H9 (cell line): ENCODE data around the gene ZC3H10. TPM values are rescaled to one million over a fixed set of nuclear protein-coding genes. Genes with fewer than 3 reads are reported as not detected.

Experiments used
- DNase-seq: peaks from one replicate; pipeline ENCODE4 v3.0.0-alpha.2; 2017
- H2AFZ ChIP-seq: one replicate; pipeline ENCODE4 v1.6.1; 2013; ENCODE audit warnings: mild to moderate bottlenecking, low read length, control low read depth, moderate library complexity
- H2AK5ac ChIP-seq: 2 replicates; pipeline ENCODE4 v1.6.1; 2013; ENCODE audit warnings: low read length, control low read depth, mixed read lengths; ENCODE audit not compliant: insufficient read length
- H2BK120ac ChIP-seq: one replicate; pipeline ENCODE4 v1.6.1; 2013; ENCODE audit warnings: low read depth, mild to moderate bottlenecking, low read length, control low read depth, inconsistent platforms; ENCODE audit not compliant: poor library complexity, severe bottlenecking
- H2BK12ac ChIP-seq: 2 replicates; pipeline ENCODE4 v1.6.1; 2013; ENCODE audit warnings: low read length, control low read depth, mixed read lengths, low read depth; ENCODE audit not compliant: insufficient read length
- H2BK15ac ChIP-seq: 2 replicates; pipeline ENCODE4 v1.6.1; 2013; ENCODE audit warnings: low read depth, low read length, control low read depth
- H2BK20ac ChIP-seq: one replicate; pipeline ENCODE4 v1.6.1; 2013; ENCODE audit warnings: low read depth, mild to moderate bottlenecking, low read length, control low read depth, inconsistent platforms; ENCODE audit not compliant: poor library complexity, severe bottlenecking
- H2BK5ac ChIP-seq: 2 replicates; pipeline ENCODE4 v1.6.1; 2013; ENCODE audit warnings: low read length, control low read depth, mixed read lengths; ENCODE audit not compliant: insufficient read length
- H3K14ac ChIP-seq: 2 replicates; pipeline ENCODE4 v1.6.1; 2013; ENCODE audit warnings: low read length, control low read depth; ENCODE audit not compliant: insufficient read depth
- H3K18ac ChIP-seq: 2 replicates; pipeline ENCODE4 v1.6.1; 2013; ENCODE audit warnings: low read depth, mild to moderate bottlenecking, mixed read lengths, low read length, control low read depth; ENCODE audit not compliant: insufficient read length
- H3K23ac ChIP-seq: 2 replicates; pipeline ENCODE4 v1.6.1; 2013; ENCODE audit warnings: low read length, control low read depth, mixed read lengths, low read depth; ENCODE audit not compliant: insufficient read length
- H3K23me2 ChIP-seq: 2 replicates; pipeline ENCODE4 v1.6.1; 2013; ENCODE audit warnings: low read depth, mild to moderate bottlenecking, mixed read lengths, low read length, control low read depth; ENCODE audit not compliant: insufficient read length, poor library complexity, severe bottlenecking
- H3K27ac ChIP-seq: 2 replicates; pipeline ENCODE4 v1.5.1; 2013; ENCODE audit warnings: low read length, control low read depth, mixed read lengths, low read depth; ENCODE audit not compliant: insufficient read length
- H3K27me3 ChIP-seq: 2 replicates; pipeline ENCODE4 v1.6.1; 2013; ENCODE audit warnings: low read length, control low read depth, inconsistent platforms; ENCODE audit not compliant: insufficient read depth
- H3K4ac ChIP-seq: 2 replicates; pipeline ENCODE4 v1.6.1; 2013; ENCODE audit warnings: low read depth, mild to moderate bottlenecking, control low read depth, inconsistent platforms, low read length, moderate library complexity
- H3K4me1 ChIP-seq: 2 replicates; pipeline ENCODE4 v1.6.1; 2013; ENCODE audit warnings: low read length, control low read depth, inconsistent platforms; ENCODE audit not compliant: insufficient read depth
- H3K4me2 ChIP-seq: 2 replicates; pipeline ENCODE4 v1.6.1; 2013; ENCODE audit warnings: low read length, control low read depth, mixed read lengths; ENCODE audit not compliant: insufficient read length, insufficient read depth
- H3K56ac ChIP-seq: 2 replicates; pipeline ENCODE4 v1.6.1; 2013; ENCODE audit warnings: low read depth, mild to moderate bottlenecking, mixed read lengths, low read length, control low read depth; ENCODE audit not compliant: insufficient read length
- H3K79me1 ChIP-seq: 2 replicates; pipeline ENCODE4 v1.6.1; 2013; ENCODE audit warnings: low read depth, mild to moderate bottlenecking, moderate library complexity, low read length, control low read depth, inconsistent platforms; ENCODE audit not compliant: insufficient read depth, poor library complexity, severe bottlenecking
- H3K79me2 ChIP-seq: 2 replicates; pipeline ENCODE4 v1.6.1; 2013; ENCODE audit warnings: low read length, control low read depth, inconsistent platforms; ENCODE audit not compliant: insufficient read depth
- H3K9ac ChIP-seq: 2 replicates; pipeline ENCODE4 v1.6.1; 2013; ENCODE audit warnings: low read length, control low read depth, mixed read lengths; ENCODE audit not compliant: insufficient read length; ENCODE audit errors: extremely low read depth
- H3K9me3 ChIP-seq: one replicate; pipeline ENCODE4 v1.6.1; 2013; ENCODE audit warnings: low read depth, low read length, inconsistent platforms; ENCODE audit not compliant: control insufficient read depth
- H3T11ph ChIP-seq: one replicate; pipeline ENCODE4 v1.6.1; 2013; ENCODE audit warnings: mild to moderate bottlenecking, low read length, control low read depth, inconsistent platforms
- H4K20me1 ChIP-seq: one replicate; pipeline ENCODE4 v1.6.1; 2013; ENCODE audit not compliant: control insufficient read depth, insufficient read length, insufficient read depth
- H4K5ac ChIP-seq: 2 replicates; pipeline ENCODE4 v1.6.1; 2013; ENCODE audit warnings: low read depth, mild to moderate bottlenecking, mixed read lengths, low read length, control low read depth; ENCODE audit not compliant: insufficient read length
- H4K8ac ChIP-seq: replicated peaks from 2 replicates; pipeline ENCODE4 v1.6.1; 2013; ENCODE audit warnings: low read length, control low read depth, mixed read lengths, low read depth; ENCODE audit not compliant: insufficient read length
- H4K91ac ChIP-seq: 2 replicates; pipeline ENCODE4 v1.6.1; 2013; ENCODE audit warnings: low read depth, mild to moderate bottlenecking, moderate library complexity, mixed read lengths, low read length, control low read depth; ENCODE audit not compliant: insufficient read length
- H3K27ac Mint-ChIP-seq, 3 experiments: 2 replicates in 2 of 3; 3 replicates in 1 of 3; pipeline ENCODE4 v1.8.0; 2020 to 2021; ENCODE audit warnings: mixed read lengths in 3 of 3, mild to moderate bottlenecking in 1 of 3, moderate library complexity in 1 of 3
- H3K27me3 Mint-ChIP-seq: 2 replicates; pipeline ENCODE4 v1.8.0; 2021; ENCODE audit warnings: low read depth, mild to moderate bottlenecking, moderate library complexity, mixed read lengths
- H3K36me3 Mint-ChIP-seq, 3 experiments: 2 replicates in 2 of 3; 3 replicates in 1 of 3; pipeline ENCODE4 v1.8.0; 2020 to 2021; ENCODE audit warnings: low read depth in 3 of 3, mixed read lengths in 3 of 3; ENCODE audit not compliant: insufficient read depth in 1 of 3
- H3K4me1 Mint-ChIP-seq, 2 experiments: 2 replicates each; pipeline ENCODE4 v1.8.0; 2020; ENCODE audit warnings: mixed read lengths in 2 of 2
- H3K4me3 Mint-ChIP-seq, 2 experiments: 2 replicates in 1 of 2; 3 replicates in 1 of 2; pipeline ENCODE4 v1.8.0; 2020 to 2021; ENCODE audit warnings: mild to moderate bottlenecking in 2 of 2, mixed read lengths in 2 of 2, moderate library complexity in 1 of 2
- H3K9me3 Mint-ChIP-seq, 2 experiments: 2 replicates in 1 of 2; 3 replicates in 1 of 2; pipeline ENCODE4 v1.8.0; 2020; ENCODE audit warnings: mild to moderate bottlenecking in 2 of 2, mixed read lengths in 2 of 2, moderate library complexity in 1 of 2
- WGBS: extraction: QIAGEN DNeasy Blood & Tissue Kit; methylation state at CpG from one replicate; pipeline ENCODE4 v1.1.7; 2013; ENCODE audit warnings: missing lambda C conversion rate, low lambda C conversion rate, mixed read lengths; ENCODE audit not compliant: insufficient read length; ENCODE audit errors: extremely low coverage; 5-methylcytosine and 5-hydroxymethylcytosine counted together
- total RNA-seq: library from RNA; stranded (reverse); gene quantifications from 2 replicates; pipeline ENCODE4 v1.2.1, GENCODE V29; 2021
- TF ChIP-seq, protein P1 (sequence below): fragments of 200-600 bp; sonication (generic); conservative IDR thresholded peaks from 3 replicates; pipeline ENCODE4 v1.8.0; 2021; ENCODE audit warnings: antibody characterized with exemption, mild to moderate bottlenecking

ZC3H10 gene
- total RNA-seq, 1 experiment from 2014 or later, result 9.4 TPM

DNA sequence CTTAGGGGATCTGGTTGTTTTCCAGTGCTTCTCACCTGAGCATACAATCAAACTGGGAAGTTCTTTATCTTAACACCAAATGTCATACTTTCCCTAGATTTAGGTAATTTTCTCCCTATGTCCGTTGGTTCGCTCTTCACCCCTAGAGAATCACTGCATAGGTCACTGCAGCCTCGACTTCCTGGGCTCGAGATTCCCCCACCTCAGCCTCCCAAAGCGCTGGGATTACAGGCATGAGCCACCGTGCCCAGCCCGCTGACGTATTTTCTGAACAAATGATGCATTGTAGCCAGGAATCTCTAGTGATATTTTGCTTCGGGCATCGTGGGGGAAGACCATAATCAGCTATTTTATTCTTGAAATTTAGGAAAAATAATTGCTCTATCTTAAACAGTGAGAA lies 2.7 kb upstream of the ZC3H10 start:
- H3K4me1 Mint-ChIP-seq, result peaks cover 25 to 27% of the 10 kb centered on the region in 2 experiments
- Histone ChIP-seq H2BK12ac (no peak overlapping the region), H3K4me1 (no peaks in the 10 kb centered on the region; the same call in 1 of the 2 replicates), H3K14ac (no peak overlapping the region), H2BK15ac (no peak overlapping the region), H3K56ac (no peak overlapping the region), H3K23me2 (peaks cover 8% of the 10 kb centered on the region), H3K9me3 (no peaks in the 10 kb centered on the region), H3K79me1 (no peaks in the 10 kb centered on the region), H3K23ac (no peak overlapping the region), H2BK5ac (no peak overlapping the region), H2BK20ac (no peak overlapping the region), H3K18ac (no peak overlapping the region), H3K4me2 (peak overlapping the region; percentile 78), H2AFZ (no peak overlapping the region), H3K27ac (no peak overlapping the region), H3T11ph (no peak overlapping the region), H3K27me3 (no peaks in the 10 kb centered on the region), H4K20me1 (no peaks in the 10 kb centered on the region), H3K4ac (no peak overlapping the region; the same call in 1 of the 2 replicates), H4K5ac (no peak overlapping the region), H2BK120ac (no peak overlapping the region), H2AK5ac (no peak overlapping the region), H4K91ac (no peak overlapping the region), H3K9ac (peak overlapping the region; percentile 68), H4K8ac (no peak overlapping the region), H3K79me2 (peaks cover 3% of the 10 kb centered on the region; the same call in 1 of the 2 replicates)
- no CpG with 5 or more reads among the region's 10 CpGs for WGBS
- peak overlapping the region; percentile 99 to 100 (median 100); a peak in 6 of 7 replicates for H3K27ac Mint-ChIP-seq
- TF ChIP-seq, protein P1, sequence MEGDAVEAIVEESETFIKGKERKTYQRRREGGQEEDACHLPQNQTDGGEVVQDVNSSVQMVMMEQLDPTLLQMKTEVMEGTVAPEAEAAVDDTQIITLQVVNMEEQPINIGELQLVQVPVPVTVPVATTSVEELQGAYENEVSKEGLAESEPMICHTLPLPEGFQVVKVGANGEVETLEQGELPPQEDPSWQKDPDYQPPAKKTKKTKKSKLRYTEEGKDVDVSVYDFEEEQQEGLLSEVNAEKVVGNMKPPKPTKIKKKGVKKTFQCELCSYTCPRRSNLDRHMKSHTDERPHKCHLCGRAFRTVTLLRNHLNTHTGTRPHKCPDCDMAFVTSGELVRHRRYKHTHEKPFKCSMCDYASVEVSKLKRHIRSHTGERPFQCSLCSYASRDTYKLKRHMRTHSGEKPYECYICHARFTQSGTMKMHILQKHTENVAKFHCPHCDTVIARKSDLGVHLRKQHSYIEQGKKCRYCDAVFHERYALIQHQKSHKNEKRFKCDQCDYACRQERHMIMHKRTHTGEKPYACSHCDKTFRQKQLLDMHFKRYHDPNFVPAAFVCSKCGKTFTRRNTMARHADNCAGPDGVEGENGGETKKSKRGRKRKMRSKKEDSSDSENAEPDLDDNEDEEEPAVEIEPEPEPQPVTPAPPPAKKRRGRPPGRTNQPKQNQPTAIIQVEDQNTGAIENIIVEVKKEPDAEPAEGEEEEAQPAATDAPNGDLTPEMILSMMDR, result no peak
- H3K27me3 Mint-ChIP-seq, result peaks cover 2% of the 10 kb centered on the region; the same call in 1 of the 2 replicates
- peaks cover 50 to 63% (median 54%) of the 10 kb centered on the region in 3 experiments for H3K36me3 Mint-ChIP-seq
- H3K9me3 Mint-ChIP-seq, result peaks cover 3 to 7% of the 10 kb centered on the region in 2 experiments; a peak in 2 of 5 replicates
- peak; percentile 59 for DNase-seq
- peak overlapping the region; percentile 97 to 98 for H3K4me3 Mint-ChIP-seq
